ENCODE results near the gene MICAL1. TPM values are rescaled to one million over a fixed set of nuclear protein-coding genes. Genes with fewer than 3 reads are reported as not detected.

Gene MICAL1
- total RNA-seq, 4 donors from 2014 or later, result 17.9 to 29.5 (median 27.3) TPM

GRCh38 chr6:109406196-109406595 is 49.4 kb downstream of the MICAL1 start:
- 81 to 83% methylated on average over 4 of the region's 4 CpGs for WGBS, 2 donors
- no peak for DNase-seq (ENCODE audit: low spot score in 2 of 2)
- H3K4me3 ChIP-seq (ENCODE audit: low read depth, poor library complexity, severe bottlenecking), result no peak overlapping the region
- intact Hi-C loops (cut with DNase I; ENCODE audit: low total_unique reads), result no loop called here
- TF ChIP-seq, protein P1, sequence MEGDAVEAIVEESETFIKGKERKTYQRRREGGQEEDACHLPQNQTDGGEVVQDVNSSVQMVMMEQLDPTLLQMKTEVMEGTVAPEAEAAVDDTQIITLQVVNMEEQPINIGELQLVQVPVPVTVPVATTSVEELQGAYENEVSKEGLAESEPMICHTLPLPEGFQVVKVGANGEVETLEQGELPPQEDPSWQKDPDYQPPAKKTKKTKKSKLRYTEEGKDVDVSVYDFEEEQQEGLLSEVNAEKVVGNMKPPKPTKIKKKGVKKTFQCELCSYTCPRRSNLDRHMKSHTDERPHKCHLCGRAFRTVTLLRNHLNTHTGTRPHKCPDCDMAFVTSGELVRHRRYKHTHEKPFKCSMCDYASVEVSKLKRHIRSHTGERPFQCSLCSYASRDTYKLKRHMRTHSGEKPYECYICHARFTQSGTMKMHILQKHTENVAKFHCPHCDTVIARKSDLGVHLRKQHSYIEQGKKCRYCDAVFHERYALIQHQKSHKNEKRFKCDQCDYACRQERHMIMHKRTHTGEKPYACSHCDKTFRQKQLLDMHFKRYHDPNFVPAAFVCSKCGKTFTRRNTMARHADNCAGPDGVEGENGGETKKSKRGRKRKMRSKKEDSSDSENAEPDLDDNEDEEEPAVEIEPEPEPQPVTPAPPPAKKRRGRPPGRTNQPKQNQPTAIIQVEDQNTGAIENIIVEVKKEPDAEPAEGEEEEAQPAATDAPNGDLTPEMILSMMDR (IDR thresholded peaks at IDR 0.05), result no peak
- TF ChIP-seq POLR2A (IDR thresholded peaks at IDR 0.05), result no peak

- peak in 1 of 2 donors; percentile 37 for DNase-seq (ENCODE audit: low spot score in 2 of 2)
- WGBS, 2 donors, result 68% methylated on average over 4 of the region's 4 CpGs
- TF ChIP-seq, protein P1 (IDR thresholded peaks at IDR 0.05), result no peak
- intact Hi-C loops (cut with DNase I; ENCODE audit: low total_unique reads), result no loop called here
- no peak overlapping the region for H3K4me3 ChIP-seq (ENCODE audit: low read depth, poor library complexity, severe bottlenecking)
These were observed 58.6 kb downstream of the MICAL1 start for GRCh38 chr6:109397020-109397419.

DNA sequence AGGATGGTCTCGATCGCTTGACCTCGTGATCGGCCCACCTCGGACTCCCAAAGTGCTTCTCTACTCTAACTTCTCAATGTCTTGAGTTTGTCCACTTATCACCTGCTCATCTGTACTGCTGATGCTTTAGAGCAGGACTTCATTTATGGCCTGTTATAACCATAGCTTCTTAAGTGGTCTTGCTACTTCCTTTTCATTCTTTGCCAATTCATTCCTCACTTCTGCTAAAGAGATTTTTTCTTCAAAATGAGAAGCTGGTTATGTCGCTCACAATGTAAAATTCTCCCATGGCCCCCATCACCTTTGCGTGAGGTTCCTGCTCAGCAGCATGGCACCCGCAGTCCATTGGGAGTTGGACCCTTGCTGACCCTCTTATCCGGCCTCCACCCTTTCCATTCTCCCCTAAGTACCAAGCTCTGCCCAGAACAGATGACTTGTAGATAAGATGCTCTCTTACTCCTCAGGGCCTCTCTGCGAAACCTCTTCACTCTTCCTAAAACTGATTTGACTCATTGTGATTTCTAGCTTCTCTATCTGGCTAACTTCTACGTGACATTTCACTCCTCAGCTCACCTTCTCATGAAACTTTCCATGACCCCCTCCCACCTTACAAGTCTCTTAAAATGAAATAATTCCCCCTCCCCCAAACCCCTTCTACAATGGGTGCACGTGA is 59.4 kb downstream of the MICAL1 start:
- no peak overlapping the region for H3K4me3 ChIP-seq (ENCODE audit: low read depth, poor library complexity, severe bottlenecking)
- intact Hi-C loops (cut with DNase I; ENCODE audit: low total_unique reads), result no loop called here
- WGBS, 2 donors, result 93 to 96% methylated on average over 12 of the region's 12 CpGs
- peak in 1 of 2 donors; percentile 14 for DNase-seq (ENCODE audit: low spot score in 2 of 2)
- TF ChIP-seq, protein P1 (IDR thresholded peaks at IDR 0.05), result no peak
- no peak for TF ChIP-seq POLR2A (IDR thresholded peaks at IDR 0.05)

Other genes with a start within 250 kb of the MICAL1 start
- gene CD164, start 73.3 kb downstream of the MICAL1 start, total RNA-seq, result 100 to 1,000 TPM; 136 to 179 (median 147) TPM
- gene PPIL6, start 15.1 kb downstream of the MICAL1 start, total RNA-seq, result 1 to 10 TPM; 1.5 to 9.1 (median 2.3) TPM
- 10 to 100 TPM; 17.4 to 24.9 (median 20.8) TPM for gene SMPD2, start 15.0 kb downstream of the MICAL1 start, total RNA-seq
- gene ZBTB24, start 27.4 kb upstream of the MICAL1 start, total RNA-seq, result 10 to 100 TPM in 2 of 4 donors, 1 to 10 TPM in 2; 8.4 to 11.8 (median 10.1) TPM
- 10 to 100 TPM in 1 of 4 donors, 1 to 10 TPM in 3; 4.1 to 10.3 (median 6.4) TPM for gene AK9, start 235.4 kb upstream of the MICAL1 start, total RNA-seq
- 10 to 100 TPM in 2 of 4 donors, 1 to 10 TPM in 2; 6.9 to 17.1 (median 10.6) TPM for gene FIG4, start 235.5 kb upstream of the MICAL1 start, total RNA-seq